Stimulated activated CD8-positive, alpha-beta memory T cell treated with anti-CD3 and anti-CD28 coated beads, Interleukin-12 subunit alpha, Interleukin-12 subunit beta, amount 100 ng/mL, for 24 hours (primary cell): ENCODE results near the gene EGFLAM.
"Not testable (repeated sequence)": the region's sequence is repeated elsewhere in the genome, so short reads cannot be mapped to it uniquely, and the experiment has no call there.

Experiments
- DNase-seq: peaks from one replicate; pipeline ENCODE4 v3.0.0-alpha.2; 2020; ENCODE audit errors: extremely low read depth

EGFLAM gene

GRCh38 chr5:38376404-38376803 lies 118.0 kb downstream of the EGFLAM start:
- no peak for DNase-seq

DNA sequence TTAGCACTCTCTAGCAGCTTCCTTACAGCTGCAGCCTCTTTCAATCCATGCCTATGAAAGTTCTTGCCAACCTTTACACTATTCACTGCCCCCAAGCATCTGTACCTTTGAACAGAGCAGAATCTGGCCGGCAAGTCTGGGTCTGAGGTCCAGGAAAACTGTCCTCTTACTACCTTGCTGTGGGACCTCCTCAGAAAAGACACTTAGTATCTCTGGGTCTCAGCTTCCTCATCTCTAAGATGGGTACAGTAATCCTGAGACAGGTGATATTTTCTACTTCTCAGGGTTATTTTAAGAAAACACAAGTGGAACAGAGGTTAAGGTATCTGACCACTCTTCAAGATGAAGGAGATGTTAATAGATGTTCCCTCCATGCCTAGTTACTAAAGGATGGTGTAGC lies 120.2 kb downstream of the EGFLAM start:
- no peak for DNase-seq

- DNase-seq: no peak
These were observed 121.1 kb downstream of the EGFLAM start for GRCh38 chr5:38379350-38379937.

- no peak for DNase-seq
These were observed 122.2 kb downstream of the EGFLAM start for GRCh38 chr5:38380537-38380936.

GRCh38 chr5:38381361-38381760 lies 123.0 kb downstream of the EGFLAM start:
- DNase-seq: no peak

DNA sequence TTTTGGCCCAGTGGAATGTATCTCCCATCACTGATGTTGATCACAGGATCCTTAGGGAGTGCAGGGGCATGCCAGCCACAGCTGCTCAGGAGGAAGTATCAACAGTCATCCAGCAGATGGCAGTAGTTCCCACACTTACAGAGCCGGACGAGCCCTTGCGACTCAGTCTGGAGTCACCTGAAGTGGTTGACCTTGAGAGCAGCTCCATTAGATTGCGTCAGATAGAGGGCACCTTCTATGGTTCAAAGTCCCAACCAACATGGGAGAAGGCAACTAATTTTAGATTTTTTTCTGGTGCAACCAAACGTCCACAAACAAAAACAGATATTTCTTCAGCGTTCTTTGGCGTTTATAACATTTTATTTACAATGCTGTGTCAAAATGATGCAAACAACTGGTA lies 124.5 kb downstream of the EGFLAM start:
- peak; percentile 8 for DNase-seq

GRCh38 chr5:38383701-38384100 lies 125.3 kb downstream of the EGFLAM start:
- DNase-seq: no peak

DNA sequence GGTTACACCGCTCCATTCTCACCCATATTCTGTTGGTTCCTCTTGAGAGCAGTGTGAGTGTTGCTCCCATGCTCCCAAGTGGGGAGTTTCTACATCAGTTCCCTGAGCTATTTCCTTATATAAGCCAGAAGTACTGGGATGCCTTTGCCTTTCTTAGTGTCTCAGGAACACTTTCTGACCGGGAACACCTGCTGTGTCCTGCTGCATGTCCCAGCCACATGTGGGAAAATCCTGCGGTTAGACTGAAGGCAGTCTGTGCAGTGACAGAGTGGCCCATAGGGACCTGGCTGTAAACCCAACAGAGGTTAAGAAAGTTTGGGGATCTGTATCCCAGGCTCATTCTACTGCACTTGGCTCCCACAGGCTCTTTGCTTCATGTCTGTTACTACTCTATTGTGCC lies 126.0 kb downstream of the EGFLAM start:
- DNase-seq: no peak

- DNase-seq: no peak
These were observed 128.8 kb downstream of the EGFLAM start for GRCh38 chr5:38387161-38387560.

- DNase-seq: no peak
These were observed 135.3 kb downstream of the EGFLAM start for GRCh38 chr5:38393636-38394035.

GRCh38 chr5:38396766-38397165 lies 138.4 kb downstream of the EGFLAM start:
- DNase-seq: no peak

GRCh38 chr5:38400365-38400764 lies 142.0 kb downstream of the EGFLAM start:
- DNase-seq: no peak

- no peak for DNase-seq
These were observed 142.8 kb downstream of the EGFLAM start for GRCh38 chr5:38401145-38401544.

DNA sequence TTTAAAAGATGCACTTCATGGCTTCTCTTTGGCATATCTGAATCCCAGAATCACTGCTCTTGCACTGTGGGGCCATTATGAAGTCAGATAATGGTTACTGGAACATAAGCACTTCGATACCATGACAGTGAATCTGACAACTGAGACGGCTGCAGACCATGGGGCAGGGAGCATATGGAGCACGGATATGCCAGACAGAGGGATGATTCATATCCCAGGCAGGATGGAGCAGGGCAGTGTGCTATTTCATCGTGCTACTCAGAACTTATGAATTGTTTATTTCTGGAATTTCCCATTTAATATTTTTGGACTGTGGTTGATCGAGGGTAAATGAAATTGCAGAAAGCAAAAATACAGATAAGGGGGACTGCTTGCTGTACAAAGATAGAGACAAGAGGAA lies 145.0 kb downstream of the EGFLAM start:
- no peak for DNase-seq

DNA sequence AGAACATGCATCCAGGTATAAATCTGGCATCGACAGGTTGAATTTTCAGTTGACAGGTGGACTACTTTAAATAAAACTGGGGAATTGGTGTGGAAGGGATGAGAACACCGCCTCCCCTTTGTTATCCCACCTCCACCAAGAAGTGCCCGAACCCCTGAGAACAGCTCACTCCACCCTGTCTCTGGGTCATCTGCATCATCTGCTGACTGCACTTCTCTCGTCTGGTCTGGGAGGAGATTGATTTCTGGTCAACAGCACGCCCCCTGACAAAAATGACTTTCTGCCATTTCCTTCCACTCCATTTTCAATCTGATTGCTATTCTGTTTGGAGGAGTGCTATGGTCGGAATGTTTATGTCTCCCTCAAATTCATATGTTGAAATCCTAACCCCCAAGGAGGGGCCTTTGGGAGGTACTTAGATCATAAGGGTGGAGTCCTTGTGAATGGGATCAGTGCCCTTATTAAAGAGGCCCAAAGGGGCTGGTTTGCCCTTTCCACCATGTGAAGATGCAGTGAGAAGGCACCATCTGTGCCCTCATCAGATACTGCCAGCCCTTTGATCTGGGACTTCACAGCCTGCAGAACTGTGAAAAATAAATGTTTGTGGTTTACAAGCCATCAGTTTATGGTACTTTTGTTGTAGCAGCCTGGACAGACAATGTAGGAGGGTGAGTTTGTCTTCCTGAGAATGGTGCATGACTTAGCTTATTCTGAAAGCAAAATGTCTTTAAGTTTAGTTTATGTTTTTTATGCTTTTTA lies 145.7 kb downstream of the EGFLAM start:
- no peak for DNase-seq

DNA sequence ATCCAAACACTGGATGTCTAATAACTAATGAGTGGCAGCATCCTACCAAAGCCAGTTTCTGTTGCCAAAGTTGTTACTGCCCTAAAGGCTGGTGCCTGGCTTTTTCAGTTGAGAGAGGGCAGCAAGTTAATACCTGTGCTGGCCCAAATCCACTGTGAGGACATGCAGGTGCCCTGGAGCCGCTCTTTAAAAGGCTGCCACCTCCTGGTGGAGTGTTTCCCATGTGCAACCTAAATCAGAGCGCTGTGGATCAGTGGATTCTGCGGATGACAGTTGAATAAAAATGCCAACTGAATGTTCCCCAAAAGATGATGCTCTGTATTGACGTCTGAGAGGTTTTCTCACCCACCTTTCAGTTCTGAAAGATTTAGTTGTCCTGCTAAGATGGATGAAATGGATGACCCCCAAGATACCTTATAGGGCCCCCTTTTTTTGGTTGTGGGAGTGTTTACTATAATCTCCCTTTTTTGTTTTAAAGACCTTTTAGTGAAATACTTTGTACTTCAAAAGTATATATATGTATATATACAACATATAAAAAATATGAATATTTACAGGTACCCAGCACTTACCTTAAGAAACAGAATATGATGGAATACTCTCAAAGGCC lies 146.4 kb downstream of the EGFLAM start:
- no peak for DNase-seq

- no peak for DNase-seq
These were observed 150.3 kb downstream of the EGFLAM start for GRCh38 chr5:38408446-38409198.

DNA sequence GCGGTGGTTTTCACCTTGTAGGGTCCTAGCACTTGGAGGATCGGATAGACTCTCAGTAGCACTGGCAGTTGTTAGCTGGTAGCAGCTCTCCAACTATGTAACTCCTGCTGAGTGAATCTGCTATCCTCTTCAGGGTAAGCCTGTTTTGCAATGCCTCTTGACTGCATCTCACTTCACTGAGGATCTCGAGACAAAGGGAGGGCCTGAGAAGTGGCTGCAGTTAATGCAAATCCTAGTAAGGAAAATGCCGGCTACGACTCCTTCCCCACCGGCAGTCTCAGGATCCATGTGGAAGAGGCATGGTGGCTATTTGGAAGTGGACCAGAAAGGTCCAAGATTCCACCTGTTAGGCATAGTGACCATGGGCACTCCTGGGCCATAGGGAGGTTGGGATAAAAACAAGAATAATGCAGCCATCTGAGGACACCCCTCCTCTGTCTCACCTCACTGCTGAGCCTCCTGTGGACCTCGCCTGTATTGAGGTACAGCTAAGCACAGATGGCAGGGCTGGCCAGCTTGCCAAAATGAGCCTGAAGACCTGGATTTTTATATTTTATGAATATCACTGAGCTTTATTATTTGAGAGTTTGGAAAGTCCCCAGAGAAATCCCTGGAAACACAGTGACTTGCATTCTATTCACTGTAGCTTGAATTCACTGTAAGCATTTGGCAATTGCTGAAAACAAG lies 152.1 kb downstream of the EGFLAM start:
- DNase-seq: no peak

DNA sequence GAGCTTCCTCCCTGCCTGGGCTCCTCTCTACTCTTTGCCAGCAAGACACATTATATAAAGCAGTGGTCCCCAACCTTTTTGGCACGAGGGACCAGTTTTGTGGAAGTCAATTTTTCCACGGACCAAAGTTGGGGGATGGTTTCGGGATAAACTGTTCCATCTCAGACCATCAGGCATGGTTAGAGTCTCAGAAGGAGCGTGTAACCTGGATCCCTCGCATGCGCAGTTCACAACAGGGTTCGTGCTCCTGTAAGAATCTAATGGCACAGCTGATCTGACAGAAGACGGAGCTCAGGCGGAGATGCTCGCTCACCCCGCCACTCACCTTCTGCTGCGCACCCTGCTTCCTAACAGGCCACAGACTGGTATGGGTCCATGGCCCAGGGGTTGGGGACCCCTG lies 155.3 kb downstream of the EGFLAM start:
- DNase-seq: no peak

- no peak for DNase-seq
These were observed 156.0 kb downstream of the EGFLAM start for GRCh38 chr5:38414348-38414747.

DNA sequence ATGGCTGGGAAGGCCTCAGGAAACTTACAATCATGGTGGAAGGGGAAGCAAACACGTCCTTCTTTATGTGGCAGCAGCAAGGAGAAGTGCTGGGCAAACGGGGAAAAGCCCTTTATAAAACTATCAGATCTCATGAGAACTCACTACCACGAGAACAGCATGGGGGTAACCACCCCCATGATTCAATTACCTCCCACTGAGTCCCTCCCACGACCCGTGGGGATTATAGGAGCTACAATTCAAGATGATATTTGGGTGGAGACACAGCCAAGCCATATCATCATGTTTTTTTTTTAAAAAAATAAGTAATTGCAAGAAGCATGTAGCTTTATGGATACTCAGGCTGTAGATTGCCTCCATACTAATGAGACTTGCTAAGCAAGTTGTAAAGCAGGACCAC lies 157.4 kb downstream of the EGFLAM start:
- DNase-seq: not testable (repeated sequence)

DNA sequence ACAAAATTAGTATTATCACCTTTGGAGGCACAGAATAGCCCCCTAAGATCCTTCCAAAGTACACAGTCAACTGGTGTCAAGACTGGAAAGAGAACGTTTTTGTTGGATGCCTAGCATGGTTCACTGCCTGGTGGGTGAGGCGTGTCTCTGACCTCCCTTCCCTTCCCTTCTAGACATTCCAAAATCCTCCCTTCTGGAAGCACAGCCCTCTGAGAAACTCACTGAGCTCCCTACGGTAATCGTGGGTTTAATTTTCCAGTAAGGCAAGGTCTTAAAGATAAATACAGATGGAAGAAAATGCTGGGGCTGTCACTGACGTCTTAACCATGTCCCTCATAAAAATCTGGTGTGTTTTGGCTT lies 159.3 kb downstream of the EGFLAM start:
- DNase-seq: no peak
